K562 (cell line): ENCODE measurements around the gene RGPD4. TPM values are rescaled to one million over a fixed set of nuclear protein-coding genes. Genes with fewer than 3 reads are reported as not detected.

Experiments
- ATAC-seq: fragments of 200-7000 bp; cut with Tn5 transposase; 3 replicates; pipeline ENCODE4 v1.9.1; 2020; ENCODE audit warnings: moderate library complexity
- BruUV-seq: library from RNA; stranded (reverse); fragments of 400-500 nt; replicated peaks from 2 replicates; lab custom pipeline; 2021; lab: Mats Ljungman, UMichigan
- CTCF ChIA-PET: fragments of 300-600 bp; formaldehyde crosslinking; extraction: SDS; loops from one replicate; lab custom pipeline; 2021; ENCODE audit warnings: low intra/inter-chr PET ratio; lab: Yijun Ruan, JAX
- POLR2A ChIA-PET: fragments of 300-600, 350-650 bp; sonication (Branson Sonifier 250); formaldehyde crosslinking; extraction: SDS; loops from one replicate; lab custom pipeline; 2021; ENCODE audit warnings: antibody characterized with exemption, inconsistent platforms; lab: Yijun Ruan, JAX
- DNase-seq, 4 experiments: peaks; one replicate each; pipeline versions ENCODE4 v3.0.0 to v3.0.0-alpha.2; 2011 to 2018; ENCODE audit warnings: low spot score in 3 of 4, mixed read lengths in 3 of 4; ENCODE audit errors: extremely low read depth in 1 of 4
- FAIRE-seq: peaks from 2 replicates; lab custom pipeline; 2011; peaks lifted over from hg19 to GRCh38; lab: Jason Lieb, UNC
- H2AFZ ChIP-seq: 2 replicates; pipeline ENCODE4 v1.6.0; 2011; ENCODE audit warnings: low read depth, low read length, control low read depth, inconsistent platforms
- H3K27ac ChIP-seq: fragments of 200-600 bp; 3 replicates; pipeline ENCODE4 v1.8.0; 2011; ENCODE audit warnings: low read depth, mild to moderate bottlenecking, control low read depth, inconsistent platforms, low read length, moderate library complexity, mixed read lengths; ENCODE audit errors: extremely low read depth
- H3K27me3 ChIP-seq, 2 experiments: fragments of 300-600 bp in 1 of 2; 2 replicates in 1 of 2; 3 replicates in 1 of 2; pipeline versions ENCODE4 v1.6.0 to v1.8.0; 2011; ENCODE audit warnings: inconsistent platforms in 2 of 2, low read length in 2 of 2, mild to moderate bottlenecking in 1 of 2, mixed read lengths in 1 of 2, moderate library complexity in 1 of 2; ENCODE audit not compliant: control insufficient read depth in 2 of 2, insufficient read depth in 2 of 2
- H3K36me3 ChIP-seq: fragments of 300-600 bp; 3 replicates; pipeline ENCODE4 v1.8.0; 2011; ENCODE audit warnings: mild to moderate bottlenecking, low read length, inconsistent platforms; ENCODE audit not compliant: control insufficient read depth, insufficient read depth
- H3K4me1 ChIP-seq, 2 experiments: fragments of 200-600 bp in 1 of 2; replicated peaks in 1 of 2; 2 replicates in 1 of 2; 3 replicates in 1 of 2; pipeline versions ENCODE4 v1.5.1 to v1.8.0; 2011; ENCODE audit warnings: inconsistent platforms in 2 of 2, low read length in 2 of 2, mild to moderate bottlenecking in 1 of 2, mixed read lengths in 1 of 2, moderate library complexity in 1 of 2; ENCODE audit not compliant: control insufficient read depth in 2 of 2, insufficient read depth in 2 of 2
- H3K4me2 ChIP-seq: 2 replicates; pipeline ENCODE4 v1.6.1; 2011; ENCODE audit warnings: low read length, control low read depth, inconsistent platforms, mixed read lengths; ENCODE audit not compliant: insufficient read depth
- H3K4me3 ChIP-seq: fragments of 200-600 bp; sonication (generic), shearing (Covaris generic); 2 replicates; pipeline ENCODE4 v1.5.1; 2016; ENCODE audit warnings: control low read depth, inconsistent platforms
- H3K79me2 ChIP-seq: fragments of 200-600 bp; 3 replicates; pipeline ENCODE4 v1.8.0; 2011; ENCODE audit warnings: low read length, inconsistent platforms; ENCODE audit not compliant: control insufficient read depth, insufficient read depth
- H3K9ac ChIP-seq, 2 experiments: 2 replicates each; pipeline versions ENCODE4 v1.6.0 to v1.6.1; 2011; ENCODE audit warnings: low read depth in 2 of 2, low read length in 2 of 2, control low read depth in 1 of 2, inconsistent platforms in 1 of 2, mild to moderate bottlenecking in 1 of 2, mixed read lengths in 1 of 2; ENCODE audit not compliant: insufficient read depth in 1 of 2
- H3K9me1 ChIP-seq: one replicate; pipeline ENCODE4 v1.6.0; 2011; ENCODE audit warnings: inconsistent platforms, mild to moderate bottlenecking, low read length, moderate library complexity; ENCODE audit not compliant: control insufficient read depth, insufficient read depth
- H3K9me3 ChIP-seq: replicated peaks from 2 replicates; pipeline ENCODE4 v1.5.1; 2011; ENCODE audit warnings: low read depth, low read length, inconsistent platforms; ENCODE audit not compliant: control insufficient read depth, insufficient read depth
- H4K20me1 ChIP-seq: replicated peaks from 2 replicates; pipeline ENCODE4 v1.6.1; 2011; ENCODE audit warnings: low read length, inconsistent platforms, mixed read lengths; ENCODE audit not compliant: control insufficient read depth, insufficient read depth
- CBFA2T3 ChIP-seq: fragments of 450-650 bp; IDR thresholded peaks from 2 replicates; pipeline ENCODE4 v1.6.1; 2017
- CHD1 ChIP-seq: fragments of 200-600 bp; sonication (generic); IDR thresholded peaks from one replicate; pipeline ENCODE4 v1.6.1; 2012; ENCODE audit warnings: mild to moderate bottlenecking, moderate library complexity, low read length, inconsistent platforms
- CLOCK ChIP-seq: fragments of 250-450 bp; sonication (Bioruptor Pico); IDR thresholded peaks from 2 replicates; pipeline ENCODE4 v1.4.0; 2020; ENCODE audit warnings: mild to moderate bottlenecking, moderate library complexity, borderline replicate concordance
- CTCF ChIP-seq, 3 experiments: IDR thresholded peaks in 2 of 3; conservative IDR thresholded peaks in 1 of 3; 2 replicates each; pipeline ENCODE4 v1.5.1; 2011 to 2012; ENCODE audit warnings: low read length in 3 of 3, mild to moderate bottlenecking in 3 of 3, control low read depth in 2 of 3, improper control_type of control experiment in 1 of 3, inconsistent platforms in 1 of 3, low read depth in 1 of 3, mixed read lengths in 1 of 3, moderate library complexity in 1 of 3; ENCODE audit not compliant: insufficient read depth in 2 of 3
- NCOA1 ChIP-seq: fragments of 450-650 bp; IDR thresholded peaks from 2 replicates; pipeline ENCODE4 v1.6.1; 2016; ENCODE audit warnings: low read depth
- NFE2L1 ChIP-seq: fragments of 450-650 bp; IDR thresholded peaks from 2 replicates; pipeline ENCODE4 v1.6.1; 2016; ENCODE audit warnings: missing genetic modification characterization, low read depth, mild to moderate bottlenecking, missing compliant biosample characterization, moderate library complexity, borderline replicate concordance
- PPARD ChIP-seq: fragments of 250-450 bp; sonication (Bioruptor Pico); IDR thresholded peaks from 2 replicates; pipeline ENCODE4 v1.8.0; 2022; ENCODE audit warnings: inconsistent platforms, mild to moderate bottlenecking, moderate library complexity
- RAD21 ChIP-seq, 2 experiments: fragments of 250-450 bp in 1 of 2; fragments of 450-650 bp in 1 of 2; sonication (Bioruptor Pico) in 1 of 2; formaldehyde crosslinking in 1 of 2; IDR thresholded peaks in 1 of 2; conservative IDR thresholded peaks in 1 of 2; 2 replicates each; pipeline versions ENCODE4 v1.4.0 to v1.8.0; 2020 to 2022; ENCODE audit warnings: mild to moderate bottlenecking in 2 of 2, moderate library complexity in 1 of 2
- SIN3B ChIP-seq: fragments of 450-650 bp; IDR thresholded peaks from 2 replicates; pipeline ENCODE4 v1.6.1; 2017; ENCODE audit warnings: low read depth, mild to moderate bottlenecking, moderate library complexity
- SMAD1 ChIP-seq: fragments of 150-350 bp; IDR thresholded peaks from 2 replicates; pipeline ENCODE4 v1.6.1; 2014; ENCODE audit warnings: low read length, low read depth; ENCODE audit not compliant: partially characterized antibody
- SMC3 ChIP-seq: conservative IDR thresholded peaks from 2 replicates; pipeline ENCODE4 v1.6.1; 2011; ENCODE audit warnings: low read depth, low read length, improper control_type of control experiment; ENCODE audit not compliant: insufficient read depth
- ZBTB43 ChIP-seq: sonication (generic); formaldehyde crosslinking; IDR thresholded peaks from 2 replicates; pipeline ENCODE4 v1.8.0; 2023; ENCODE audit warnings: mild to moderate bottlenecking, missing genetic modification reagents
- ZNF3 ChIP-seq: fragments of 250-450 bp; sonication (Bioruptor Pico); IDR thresholded peaks from 2 replicates; pipeline ENCODE4 v1.5.0; 2021; ENCODE audit warnings: mild to moderate bottlenecking, moderate library complexity
- WGBS: fragments of 100-300 bp; shearing (Covaris generic); methylation state at CpG from one replicate; pipeline ENCODE4 v1.1.6; 2016; ENCODE audit warnings: low coverage, mixed read lengths; ENCODE audit not compliant: insufficient coverage; ENCODE audit errors: missing lambda C conversion rate; 5-methylcytosine and 5-hydroxymethylcytosine counted together
- in situ Hi-C: fragments of 300-500 bp; cut with MboI; formaldehyde crosslinking; loops from 4 replicates; pipeline ENCODE4 v1.15.0; 2018; ENCODE audit warnings: inconsistent platforms, mixed read lengths
- intact Hi-C: fragments of 100-400 bp; cut with micrococcal nuclease; formaldehyde crosslinking; loops from 2 replicates; pipeline ENCODE4 v1.14.2; 2022
- polyA plus RNA-seq, 8 experiments: library from polyadenylated mRNA; depleted of rRNA in 4 of 8; stranded (reverse) in 5 of 8; unstranded in 3 of 8; fragments of >200 nt; fragmentation: Nextera tagmentation in 2 of 8; fragmentation: Illumina TruSeq in 1 of 8; extraction: Ambion mirVana in 2 of 8; extraction: Trizol in 1 of 8; gene quantifications; 2 replicates each; pipeline versions ENCODE4 v1.2.1 to v1.2.3, GENCODE V29; 2011 to 2014; ENCODE audit warnings: inconsistent platforms in 1 of 8, missing spikeins in 1 of 8
- total RNA-seq, 7 experiments: library from RNA; depleted of rRNA in 6 of 7; stranded (reverse); fragments of >200 nt in 6 of 7; fragmentation: Illumina TruSeq in 2 of 7; extraction: Trizol in 2 of 7; gene quantifications; 2 replicates each; pipeline versions ENCODE4 v1.2.1 to v1.2.3, GENCODE V29; 2011 to 2021; ENCODE audit warnings: low replicate concordance in 1 of 7

RGPD4 gene
- total and polyA plus RNA-seq, 9 of the 15 experiments (the other 6 are each of a cell fraction or from before 2014, with no cell fraction given): 0.04 TPM; not detected in 8

- Histone ChIP-seq H2AFZ (no peak overlapping the region), H3K9ac (no peak overlapping the region), H3K27me3 (no peaks in the 10 kb centered on the region; a peak in 1 of 5 replicates), H3K27ac (no peak overlapping the region), H3K79me2 (no peaks in the 10 kb centered on the region), H3K4me3 (no peak overlapping the region), H3K4me1 (no peaks in the 10 kb centered on the region), H3K36me3 (no peaks in the 10 kb centered on the region), H3K9me3 (no peaks in the 10 kb centered on the region), H3K4me2 (no peak overlapping the region), H3K9me1 (no peaks in the 10 kb centered on the region), H4K20me1 (no peaks in the 10 kb centered on the region)
- DNase-seq: peak; percentile 28 to 37 (median 30)
- 0% methylated on average over 5 of the region's 5 CpGs for WGBS
- in situ Hi-C loops: loop anchor here (25.0 kb wide), 2 partner anchors 124 to 651 kb away; no protein-coding TSS in a partner anchor
- no peak for ATAC-seq
- CTCF ChIA-PET: interaction anchor here (1.2 to 1.7 kb wide), 3 partner anchors 233 to 648 kb away, joined by 3 to 4 read pairs (median 4); no protein-coding TSS in a partner anchor
- intact Hi-C loops: loop anchor here (2.0 to 5.0 kb wide), 2 partner anchors 246 to 646 kb away; no protein-coding TSS in a partner anchor
- no TSS peak for BruUV-seq
- POLR2A ChIA-PET: no interaction called here
- peak; percentile 73 for FAIRE-seq
- TF ChIP-seq CHD1 (no peak), SMAD1 (no peak), SMC3 (peak; percentile 33; the same call in 1 of the 2 replicates), CBFA2T3 (no peak), RAD21 (CRISPR knock-in tag; conservative IDR thresholded peaks at IDR 0.05 in 1 of 2, IDR thresholded peaks at IDR 0.05 in 1 of 2) (peak; percentile 27 to 58; a peak in 3 of 4 replicates), ZNF3 (CRISPR knock-in tag) (no peak), CTCF (IDR thresholded peaks at IDR 0.05 in 2 of 3, conservative IDR thresholded peaks at IDR 0.05 in 1 of 3; ENCODE audit: insufficient read depth in 2 of 3, low read depth in 1 of 3, low read length in 3 of 3) (peak; percentile 31 to 65 (median 46); a peak in 3 of 6 replicates), SIN3B (no peak), ZBTB43 (CRISPR knock-in tag) (no peak), NFE2L1 (tag) (no peak), PPARD (CRISPR knock-in tag) (no peak), NCOA1 (no peak), CLOCK (no peak)
Observed at GRCh38 chr2:107936433-107937359, 110.0 kb downstream of the RGPD4 start.
